Measurements from ENCODE around the gene P4HA3.
A peak's percentile ranks its signal among the peaks of the same experiment; 100 is the strongest.

The P4HA3 gene

DNA sequence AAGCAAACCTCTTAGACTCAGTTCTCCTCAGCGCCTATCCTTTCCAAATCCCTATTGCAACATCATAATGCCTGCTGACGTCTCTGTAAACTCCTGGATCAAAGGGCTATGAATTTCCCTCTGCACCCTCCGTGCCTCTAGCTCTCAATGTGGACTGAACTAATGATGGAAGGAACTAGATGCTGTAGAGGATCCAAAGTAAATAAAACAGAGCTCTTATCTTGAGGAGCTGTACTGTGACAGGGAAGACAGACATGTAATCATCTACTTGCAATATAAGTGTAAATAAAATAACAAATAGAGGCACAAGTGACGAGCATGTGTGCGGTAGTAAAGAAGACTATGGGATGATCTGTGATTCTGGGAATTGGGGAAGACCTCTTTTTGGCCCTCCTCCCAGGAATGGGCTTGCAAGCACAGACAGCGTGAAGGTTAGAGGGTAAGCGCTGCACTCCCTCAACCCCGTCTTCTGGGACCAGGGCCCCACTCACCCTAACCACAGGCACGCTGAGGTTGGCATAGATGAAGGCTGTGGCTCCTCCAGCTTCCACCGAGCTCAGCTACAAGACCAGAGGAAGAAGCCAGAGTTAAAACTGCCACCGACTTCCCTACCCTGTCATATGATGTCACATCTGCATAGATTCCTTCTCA, 42.2 kb downstream of the P4HA3 start:
- H3K4me3 ChIP-seq (ENCODE audit: low read length), result no peak overlapping the region
- TF ChIP-seq, protein P1, sequence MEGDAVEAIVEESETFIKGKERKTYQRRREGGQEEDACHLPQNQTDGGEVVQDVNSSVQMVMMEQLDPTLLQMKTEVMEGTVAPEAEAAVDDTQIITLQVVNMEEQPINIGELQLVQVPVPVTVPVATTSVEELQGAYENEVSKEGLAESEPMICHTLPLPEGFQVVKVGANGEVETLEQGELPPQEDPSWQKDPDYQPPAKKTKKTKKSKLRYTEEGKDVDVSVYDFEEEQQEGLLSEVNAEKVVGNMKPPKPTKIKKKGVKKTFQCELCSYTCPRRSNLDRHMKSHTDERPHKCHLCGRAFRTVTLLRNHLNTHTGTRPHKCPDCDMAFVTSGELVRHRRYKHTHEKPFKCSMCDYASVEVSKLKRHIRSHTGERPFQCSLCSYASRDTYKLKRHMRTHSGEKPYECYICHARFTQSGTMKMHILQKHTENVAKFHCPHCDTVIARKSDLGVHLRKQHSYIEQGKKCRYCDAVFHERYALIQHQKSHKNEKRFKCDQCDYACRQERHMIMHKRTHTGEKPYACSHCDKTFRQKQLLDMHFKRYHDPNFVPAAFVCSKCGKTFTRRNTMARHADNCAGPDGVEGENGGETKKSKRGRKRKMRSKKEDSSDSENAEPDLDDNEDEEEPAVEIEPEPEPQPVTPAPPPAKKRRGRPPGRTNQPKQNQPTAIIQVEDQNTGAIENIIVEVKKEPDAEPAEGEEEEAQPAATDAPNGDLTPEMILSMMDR (conservative IDR thresholded peaks at IDR 0.05; ENCODE audit: low read length), result no peak
- DNase-seq (ENCODE audit: low read depth), result peak; percentile 50

DNA sequence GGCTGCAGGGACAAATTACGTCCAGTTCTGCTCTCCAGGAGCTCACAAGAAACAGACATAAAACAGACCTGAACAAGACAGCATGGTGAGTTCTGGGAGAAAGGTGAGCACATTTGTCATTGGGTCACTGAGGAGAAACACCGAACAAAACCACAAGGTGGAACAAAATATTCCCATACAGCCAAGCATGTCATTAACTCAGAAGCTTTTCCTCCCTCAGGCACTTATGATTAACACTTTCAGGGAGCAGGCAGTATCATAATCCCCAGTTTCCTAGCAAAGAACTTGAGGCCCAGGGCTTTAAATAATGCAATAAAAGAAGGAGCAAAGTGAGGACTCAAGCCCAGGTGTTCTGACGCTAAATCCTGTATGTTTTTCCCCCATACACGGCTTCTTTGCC, 43.0 kb downstream of the P4HA3 start:
- DNase-seq (ENCODE audit: low read depth), result no peak
- TF ChIP-seq, protein P1 (conservative IDR thresholded peaks at IDR 0.05; ENCODE audit: low read length), result no peak
- H3K4me3 ChIP-seq (ENCODE audit: low read length), result no peak overlapping the region

DNA sequence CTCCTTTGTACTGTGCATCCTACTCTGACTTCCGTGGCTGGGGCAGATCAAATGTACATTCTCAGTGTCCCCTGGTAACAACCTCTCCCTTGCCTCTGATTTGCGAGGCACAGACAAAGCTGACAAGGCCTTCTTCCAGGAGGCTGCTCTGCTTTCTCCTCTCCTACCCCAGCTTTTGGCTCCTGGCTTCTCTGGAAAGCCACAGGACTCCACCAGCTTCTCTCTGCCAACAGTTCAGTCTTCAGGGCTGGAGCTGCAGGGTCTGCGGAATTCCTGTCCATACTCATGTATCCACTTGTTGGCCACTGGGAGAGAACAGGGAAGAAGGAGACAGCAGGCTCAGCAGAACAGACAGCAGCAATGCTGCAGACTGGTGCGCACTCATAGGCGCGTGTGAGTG, 44.4 kb downstream of the P4HA3 start:
- TF ChIP-seq, protein P1 (conservative IDR thresholded peaks at IDR 0.05; ENCODE audit: low read length), result no peak
- no peak for DNase-seq (ENCODE audit: low read depth)
- no peak overlapping the region for H3K4me3 ChIP-seq (ENCODE audit: low read length)

DNA sequence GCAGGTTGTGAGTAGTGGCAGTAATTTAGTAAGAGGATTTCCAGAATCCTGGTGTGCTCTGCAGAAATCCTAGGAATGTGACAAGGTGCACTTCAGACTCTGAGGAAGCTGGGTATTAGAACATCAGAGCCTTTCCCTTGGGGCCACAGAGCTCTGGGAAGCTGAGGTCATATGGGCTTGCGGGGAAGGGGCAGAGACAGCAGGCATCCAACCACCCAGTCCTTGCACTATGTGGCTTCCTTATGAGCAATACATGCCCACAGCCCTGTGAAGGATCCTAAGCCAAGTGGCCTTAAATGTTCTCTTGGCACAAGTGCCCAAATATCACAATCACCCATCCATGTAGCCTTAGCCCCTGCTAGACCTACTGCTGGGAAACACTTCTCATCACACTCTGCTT, 46.2 kb downstream of the P4HA3 start:
- no peak for DNase-seq (ENCODE audit: low read depth)
- no peak overlapping the region for H3K4me3 ChIP-seq (ENCODE audit: low read length)
- TF ChIP-seq, protein P1 (conservative IDR thresholded peaks at IDR 0.05; ENCODE audit: low read length), result no peak

DNA sequence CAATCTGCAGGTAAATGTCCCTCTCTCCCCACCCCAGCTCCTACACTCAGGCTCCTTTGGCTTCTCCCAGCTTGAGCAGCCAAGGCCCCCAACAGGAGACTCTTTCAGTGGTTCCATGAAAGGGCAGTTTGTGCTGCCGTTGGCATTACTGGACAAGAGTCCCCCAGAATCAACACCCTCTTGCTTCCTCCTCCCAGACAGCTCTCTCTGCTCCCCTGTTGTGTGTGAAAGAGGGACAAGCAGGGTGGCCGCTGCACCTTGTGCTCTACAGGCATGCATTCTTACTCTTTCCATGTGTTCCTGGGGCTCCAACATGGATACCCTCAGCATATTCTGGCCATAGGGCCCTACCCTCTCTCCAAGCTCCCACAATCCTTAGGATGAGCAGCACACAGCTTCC, 48.7 kb downstream of the P4HA3 start:
- no peak for DNase-seq (ENCODE audit: low read depth)
- TF ChIP-seq, protein P1 (conservative IDR thresholded peaks at IDR 0.05; ENCODE audit: low read length), result no peak
- H3K4me3 ChIP-seq (ENCODE audit: low read length), result no peak overlapping the region

DNA sequence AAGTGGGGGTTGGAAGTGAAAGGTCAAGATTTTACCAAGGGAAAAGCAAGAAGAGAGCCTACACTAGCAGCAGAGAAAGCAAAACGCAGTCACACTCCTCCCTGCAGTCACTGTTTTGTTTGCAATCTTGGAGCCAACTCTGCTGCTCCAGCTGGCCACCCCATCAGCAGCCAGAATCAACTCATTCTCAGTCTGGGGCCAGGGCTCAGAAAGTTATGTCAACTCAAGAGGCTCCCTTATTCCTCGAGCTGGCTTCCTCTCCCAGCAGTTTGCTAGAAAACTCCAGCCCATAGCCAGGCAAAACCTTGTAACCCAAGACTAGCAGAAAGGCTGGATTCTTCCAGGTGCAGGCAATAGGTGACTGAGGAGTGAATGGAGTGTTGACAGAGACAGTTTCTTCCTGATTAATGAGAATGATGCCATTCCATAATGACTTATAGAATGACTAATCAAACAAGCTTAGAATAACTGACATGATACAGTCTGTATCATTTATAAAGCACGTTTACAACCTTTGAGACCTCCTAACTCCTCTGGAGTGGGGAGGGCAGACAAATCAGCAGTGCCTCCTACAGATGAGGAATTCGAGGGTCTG, 53.4 kb downstream of the P4HA3 start:
- peak; percentile 68 for DNase-seq (ENCODE audit: low read depth)
- TF ChIP-seq, protein P1 (conservative IDR thresholded peaks at IDR 0.05; ENCODE audit: low read length), result no peak
- H3K4me3 ChIP-seq (ENCODE audit: low read length), result no peak overlapping the region

Data from AG10803 (cell line).